Small intestine (tissue), 7 donors: ENCODE results near the gene FLOT1. TPM values are rescaled to one million over a fixed set of nuclear protein-coding genes. Genes with fewer than 3 reads are reported as not detected.
"Not testable (repeated sequence)": the region's sequence is repeated elsewhere in the genome, so short reads cannot be mapped to it uniquely, and the experiment has no call there.

ENCODE experiments used
- DNase-seq, 2 donors: peaks; one replicate each; pipeline versions ENCODE4 v3.0.0 to v3.0.0-alpha.2; 2013
- FAIRE-seq: peaks from 2 replicates; lab custom pipeline; 2012; peaks lifted over from hg19 to GRCh38; lab: Jason Lieb, UNC
- H3K27ac ChIP-seq, 3 donors: one replicate each; pipeline ENCODE4 v1.5.1; 2013; ENCODE audit warnings: low read length in 2 of 3, mild to moderate bottlenecking in 2 of 3, control low read depth in 1 of 3, inconsistent platforms in 1 of 3, low read depth in 1 of 3, moderate library complexity in 1 of 3
- H3K27me3 ChIP-seq, 3 donors: one replicate each; pipeline ENCODE4 v1.6.1; 2013; ENCODE audit warnings: low read length in 3 of 3, inconsistent platforms in 1 of 3; ENCODE audit not compliant: control insufficient read depth in 3 of 3, insufficient read depth in 3 of 3
- H3K36me3 ChIP-seq, 3 donors: one replicate each; pipeline ENCODE4 v1.6.1; 2013; ENCODE audit warnings: low read length in 3 of 3, inconsistent platforms in 1 of 3, low read depth in 1 of 3, mild to moderate bottlenecking in 1 of 3, moderate library complexity in 1 of 3; ENCODE audit not compliant: control insufficient read depth in 3 of 3, insufficient read depth in 2 of 3
- H3K4me1 ChIP-seq, 3 donors: one replicate each; pipeline ENCODE4 v1.6.1; 2013; ENCODE audit warnings: low read length in 2 of 3, inconsistent platforms in 1 of 3, low read depth in 1 of 3, mild to moderate bottlenecking in 1 of 3, moderate library complexity in 1 of 3; ENCODE audit not compliant: control insufficient read depth in 3 of 3, insufficient read depth in 2 of 3
- H3K4me3 ChIP-seq, 3 donors: one replicate each; pipeline ENCODE4 v1.5.1; 2013; ENCODE audit warnings: low read length in 3 of 3, control low read depth in 1 of 3, inconsistent platforms in 1 of 3, low read depth in 1 of 3, mild to moderate bottlenecking in 1 of 3, moderate library complexity in 1 of 3
- H3K9me3 ChIP-seq, 2 donors: one replicate each; pipeline ENCODE4 v1.6.1; 2013; ENCODE audit warnings: low read depth in 1 of 2, low read length in 1 of 2; ENCODE audit not compliant: control insufficient read depth in 2 of 2, insufficient read depth in 1 of 2
- WGBS, 3 donors: extraction: QIAGEN DNeasy Blood & Tissue Kit; methylation state at CpG; one replicate each; pipeline ENCODE4 v1.1.7; 2013; 5-methylcytosine and 5-hydroxymethylcytosine counted together
- polyA plus RNA-seq, 4 donors: library from polyadenylated mRNA; stranded (reverse) in 3 of 4; unstranded in 1 of 4; fragments of 200-250 nt in 3 of 4; fragments of 120-200 nt in 1 of 4; gene quantifications; one replicate each; pipeline versions ENCODE4 v1.2.1 to v1.2.3, GENCODE V29; 2013
- donor health status: healthy with polysubstance abuse.
- donor health status: control.
- donor health status: control.
- donor health status: Bipolar disorder and iron deficiency.
- donor health status: healthy.

The FLOT1 gene
- polyA plus RNA-seq, 4 donors: 77.4 to 166 (median 144) TPM

- DNase-seq, FAIRE-seq, H3K27me3 ChIP-seq, H3K4me3 ChIP-seq, H3K9me3 ChIP-seq, H3K36me3 ChIP-seq: not testable (repeated sequence)
- peak overlapping the region in 2 of 3 donors; percentile 64 to 74 for H3K27ac ChIP-seq
- peaks cover 3 to 22% (median 21%) of the 10 kb centered on the region in 3 donors for H3K4me1 ChIP-seq
- WGBS, 3 donors: 63 to 73% (median 71%) methylated on average over 13 of the region's 13 CpGs
These were observed 22.1 kb upstream of the FLOT1 start for GRCh38 chr6:30764490-30765043.

GRCh38 chr6:30763618-30764489 is 21.4 kb upstream of the FLOT1 start:
- Histone ChIP-seq H3K9me3 (no peaks in the 10 kb centered on the region), H3K4me1 (peaks cover 3 to 18% (median 15%) of the 10 kb centered on the region in 3 donors), H3K4me3 (no peak overlapping the region), H3K27me3 (no peaks in the 10 kb centered on the region), H3K36me3 (no peaks in the 10 kb centered on the region), H3K27ac (peak overlapping the region in 2 of 3 donors; percentile 64 to 74)
- 24 to 36% (median 33%) methylated on average over 8 of the region's 8 CpGs for WGBS, 3 donors
- DNase-seq (peak; percentile 61 to 79), FAIRE-seq (no peak)

- no peak overlapping the region for H3K4me3 ChIP-seq
- H3K9me3 ChIP-seq: no peaks in the 10 kb centered on the region
These were observed 20.7 kb upstream of the FLOT1 start for GRCh38 chr6:30763155-30763617.

DNA sequence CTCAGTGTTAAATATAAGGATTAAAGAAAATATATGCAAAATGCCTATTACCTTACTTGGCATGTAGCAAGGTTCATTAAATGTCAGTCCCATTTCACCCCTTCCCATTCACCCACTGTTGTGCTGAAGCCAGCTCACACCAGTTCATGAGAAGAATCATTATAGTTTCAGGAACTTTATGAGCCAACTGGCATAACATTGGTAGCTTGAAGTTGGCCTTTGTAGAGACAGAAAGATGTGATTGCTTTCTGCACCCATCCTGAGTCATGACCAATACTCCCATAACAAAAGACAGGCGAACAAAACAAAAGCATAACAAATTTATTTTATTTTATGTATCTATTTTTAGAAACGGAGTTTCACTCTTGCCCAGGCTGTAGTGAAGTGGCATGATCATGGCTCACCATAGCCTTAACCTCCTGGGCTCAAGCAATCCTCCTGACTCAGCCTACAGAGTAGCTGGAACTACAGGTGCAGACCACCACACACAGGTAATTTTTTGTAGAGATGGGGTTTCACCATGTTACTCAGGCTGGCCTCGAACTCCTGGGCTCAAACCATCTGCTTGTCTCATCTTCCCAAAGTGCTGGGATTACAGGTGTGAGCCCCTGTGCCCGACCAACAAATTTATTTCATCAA is 19.4 kb upstream of the FLOT1 start:
- H3K27ac ChIP-seq: no peak overlapping the region
- no peaks in the 10 kb centered on the region for H3K36me3 ChIP-seq
- H3K9me3 ChIP-seq: no peaks in the 10 kb centered on the region
- peaks cover 3 to 16% (median 11%) of the 10 kb centered on the region in 3 donors for H3K4me1 ChIP-seq
- H3K27me3 ChIP-seq: no peaks in the 10 kb centered on the region
- 89 to 93% (median 90%) methylated on average over 4 of the region's 4 CpGs for WGBS, 3 donors
- no peak overlapping the region for H3K4me3 ChIP-seq
- FAIRE-seq (no peak), DNase-seq (no peak)

More at GRCh38 chr6:30763155-30763617, 20.7 kb upstream of the FLOT1 start:
- no peak for FAIRE-seq
- H3K4me1 ChIP-seq: peaks cover 3 to 16% (median 11%) of the 10 kb centered on the region in 3 donors
- WGBS, 3 donors: 81 to 94% (median 86%) methylated on average over 1 of the region's 1 CpG
- no peak for DNase-seq
- H3K27me3 ChIP-seq: no peaks in the 10 kb centered on the region
- H3K36me3 ChIP-seq: no peaks in the 10 kb centered on the region
- peak overlapping the region in 2 of 3 donors; percentile 64 to 74 for H3K27ac ChIP-seq

DNA sequence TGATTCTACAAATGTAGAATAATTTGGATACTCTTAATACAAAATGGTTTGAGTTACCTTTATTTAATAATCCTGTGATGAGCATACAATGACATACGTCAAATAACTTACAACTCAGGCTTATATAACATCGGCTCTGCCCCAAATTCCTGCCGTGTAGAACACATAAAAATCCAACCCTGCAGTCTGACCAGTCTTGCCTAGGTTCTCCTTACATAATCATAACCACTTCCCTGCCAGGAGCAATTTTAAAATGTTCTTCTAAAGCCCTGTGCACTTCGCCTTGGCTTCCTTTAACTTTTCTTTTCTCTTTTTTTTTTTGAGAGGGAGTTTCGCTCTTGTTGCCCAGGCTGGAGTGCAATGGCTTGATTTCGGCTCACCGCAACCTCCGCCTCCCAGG is 18.1 kb upstream of the FLOT1 start:
- DNase-seq (no peak), FAIRE-seq (no peak)
- H3K27ac ChIP-seq: no peak overlapping the region
- peaks cover 3 to 16% (median 11%) of the 10 kb centered on the region in 3 donors for H3K4me1 ChIP-seq
- no peaks in the 10 kb centered on the region for H3K9me3 ChIP-seq
- no peaks in the 10 kb centered on the region for H3K27me3 ChIP-seq
- 87 to 93% (median 90%) methylated on average over 8 of the region's 8 CpGs for WGBS, 3 donors
- no peak overlapping the region for H3K4me3 ChIP-seq
- no peaks in the 10 kb centered on the region for H3K36me3 ChIP-seq

DNA sequence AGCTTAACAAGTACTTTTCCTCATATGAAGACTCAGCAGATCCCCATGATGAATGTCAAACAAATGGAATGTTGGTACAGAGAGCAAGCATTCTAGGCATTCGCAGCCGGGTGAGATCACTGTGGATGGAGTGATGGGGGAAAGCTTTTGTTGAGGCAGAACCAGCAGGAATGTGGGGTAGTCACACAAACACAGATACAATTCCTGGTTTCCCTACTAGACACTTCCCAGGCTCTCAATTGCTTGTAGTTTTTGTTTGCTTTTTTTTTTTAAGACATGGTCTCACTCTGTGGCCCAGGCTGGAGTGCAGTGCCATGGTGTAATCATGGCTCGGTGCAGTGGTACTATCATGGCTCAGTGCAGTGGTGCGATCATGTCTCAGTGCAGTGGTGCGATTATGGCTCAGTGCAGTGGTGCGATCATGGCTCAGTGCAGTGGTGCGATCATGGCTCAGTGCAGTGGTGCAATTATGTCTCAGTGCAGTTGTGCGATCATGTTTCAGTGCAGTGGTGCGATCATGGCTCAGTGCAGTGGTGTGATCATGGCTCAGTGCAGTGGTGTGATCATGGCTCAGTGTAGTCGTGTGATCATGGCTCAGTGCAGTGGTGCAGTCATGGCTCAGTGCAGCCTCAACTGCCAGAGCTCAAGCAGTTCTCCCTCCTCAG is 17.2 kb upstream of the FLOT1 start:
- FAIRE-seq (no peak), DNase-seq (no peak)
- H3K27me3 ChIP-seq: no peaks in the 10 kb centered on the region
- no peaks in the 10 kb centered on the region for H3K36me3 ChIP-seq
- no peaks in the 10 kb centered on the region for H3K9me3 ChIP-seq
- peaks cover 3 to 16% (median 10%) of the 10 kb centered on the region in 3 donors for H3K4me1 ChIP-seq
- no peak overlapping the region for H3K4me3 ChIP-seq
- peak overlapping the region in 1 of 3 donors; percentile 44 for H3K27ac ChIP-seq
- 88 to 98% (median 96%) methylated on average over 10 of the region's 10 CpGs for WGBS, 3 donors

GRCh38 chr6:30757261-30757904 is 14.9 kb upstream of the FLOT1 start:
- FAIRE-seq (no peak), DNase-seq (no peak)
- no peaks in the 10 kb centered on the region for H3K9me3 ChIP-seq
- H3K4me1 ChIP-seq: peaks cover 0 to 6% (median 0%) of the 10 kb centered on the region in 3 donors
- H3K36me3 ChIP-seq: no peaks in the 10 kb centered on the region
- H3K27me3 ChIP-seq: no peaks in the 10 kb centered on the region
- no peak overlapping the region for H3K4me3 ChIP-seq
- 71 to 84% (median 79%) methylated on average over 1 of the region's 1 CpG for WGBS, 3 donors
- H3K27ac ChIP-seq: no peak overlapping the region
